ENCODE measurements around the gene AOAH.
"Not testable (repeated sequence)": the region's sequence is repeated elsewhere in the genome, so short reads cannot be mapped to it uniquely, and the experiment has no call there.

Gene AOAH

GRCh38 chr7:36710186-36710791 is 14.0 kb downstream of the AOAH start:
- H3K4me3 ChIP-seq (replicated peaks; ENCODE audit: low read depth, low read length) = no peak overlapping the region
- TF ChIP-seq CTCF (IDR thresholded peaks at IDR 0.05; ENCODE audit: insufficient read depth, low read length, poor library complexity, severe bottlenecking) = no peak
- DNase-seq (ENCODE audit: extremely low read depth, insufficient read length) = no peak
- H3K36me3 ChIP-seq (ENCODE audit: control insufficient read depth, insufficient read depth, low read length) = no peaks in the 10 kb centered on the region
- H3K27me3 ChIP-seq (replicated peaks; ENCODE audit: control insufficient read depth, insufficient read depth, low read length) = no peaks in the 10 kb centered on the region

- no peak for DNase-seq (ENCODE audit: extremely low read depth, insufficient read length)
- Histone ChIP-seq H3K4me3 (replicated peaks; ENCODE audit: low read depth, low read length) (no peak overlapping the region), H3K27me3 (replicated peaks; ENCODE audit: control insufficient read depth, insufficient read depth, low read length) (no peaks in the 10 kb centered on the region), H3K36me3 (ENCODE audit: control insufficient read depth, insufficient read depth, low read length) (no peaks in the 10 kb centered on the region)
- no peak for TF ChIP-seq CTCF (IDR thresholded peaks at IDR 0.05; ENCODE audit: insufficient read depth, low read length, poor library complexity, severe bottlenecking)
These were observed 15.5 kb downstream of the AOAH start for GRCh38 chr7:36708767-36709166.

GRCh38 chr7:36707898-36708297 is 16.4 kb downstream of the AOAH start:
- no peaks in the 10 kb centered on the region for H3K27me3 ChIP-seq (replicated peaks; ENCODE audit: control insufficient read depth, insufficient read depth, low read length)
- no peak for TF ChIP-seq CTCF (IDR thresholded peaks at IDR 0.05; ENCODE audit: insufficient read depth, low read length, poor library complexity, severe bottlenecking)

GRCh38 chr7:36707465-36707864 is 16.8 kb downstream of the AOAH start:
- H3K36me3 ChIP-seq (ENCODE audit: control insufficient read depth, insufficient read depth, low read length) = no peaks in the 10 kb centered on the region
- H3K27me3 ChIP-seq (replicated peaks; ENCODE audit: control insufficient read depth, insufficient read depth, low read length) = no peaks in the 10 kb centered on the region
- H3K4me3 ChIP-seq (replicated peaks; ENCODE audit: low read depth, low read length) = no peak overlapping the region
- TF ChIP-seq CTCF (IDR thresholded peaks at IDR 0.05; ENCODE audit: insufficient read depth, low read length, poor library complexity, severe bottlenecking) = no peak
- no peak for DNase-seq (ENCODE audit: extremely low read depth, insufficient read length)

More at GRCh38 chr7:36707898-36708297, 16.4 kb downstream of the AOAH start:
- no peak for DNase-seq (ENCODE audit: extremely low read depth, insufficient read length)
- Histone ChIP-seq H3K36me3 (ENCODE audit: control insufficient read depth, insufficient read depth, low read length) (no peaks in the 10 kb centered on the region), H3K4me3 (replicated peaks; ENCODE audit: low read depth, low read length) (no peak overlapping the region)

GRCh38 chr7:36703860-36704259 is 20.4 kb downstream of the AOAH start:
- DNase-seq (ENCODE audit: extremely low read depth, insufficient read length); H3K4me3 ChIP-seq (replicated peaks; ENCODE audit: low read depth, low read length); H3K36me3 ChIP-seq (ENCODE audit: control insufficient read depth, insufficient read depth, low read length); H3K27me3 ChIP-seq (replicated peaks; ENCODE audit: control insufficient read depth, insufficient read depth, low read length): not testable (repeated sequence)

GRCh38 chr7:36692456-36692855 is 31.8 kb downstream of the AOAH start:
- Histone ChIP-seq H3K36me3 (ENCODE audit: control insufficient read depth, insufficient read depth, low read length) (no peaks in the 10 kb centered on the region), H3K4me3 (replicated peaks; ENCODE audit: low read depth, low read length) (no peak overlapping the region), H3K27me3 (replicated peaks; ENCODE audit: control insufficient read depth, insufficient read depth, low read length) (no peaks in the 10 kb centered on the region)
- DNase-seq (ENCODE audit: extremely low read depth, insufficient read length) = no peak
- TF ChIP-seq CTCF (IDR thresholded peaks at IDR 0.05; ENCODE audit: insufficient read depth, low read length, poor library complexity, severe bottlenecking) = no peak

Data from GM06990 (cell line).